ENCODE results near the gene OR5M10.

OR5M10 gene

DNA sequence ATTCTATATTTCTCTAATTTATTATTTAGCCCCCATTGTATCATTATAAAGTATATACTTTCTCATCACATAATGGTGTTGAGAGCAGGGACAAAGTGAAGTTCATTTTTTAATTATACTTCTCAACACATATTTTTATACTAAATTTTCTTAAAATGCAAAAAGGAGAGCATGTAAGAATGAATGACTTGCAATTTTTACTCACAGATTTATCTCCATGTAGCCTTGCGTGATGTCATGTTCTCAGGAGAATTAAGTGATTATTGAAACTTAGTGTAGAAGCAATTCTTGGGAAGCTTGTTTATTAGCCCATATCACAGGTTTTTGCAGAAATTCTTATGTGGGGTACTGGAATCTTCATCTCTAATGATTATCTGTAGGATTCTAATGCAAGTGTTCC is 33.8 kb downstream of the OR5M10 start:
- in situ Hi-C loops (cut with MboI; ENCODE audit: low pct_unique_long_range_greater_than_20kb, low sequenced_read_pairs, unreplicated experiment), result no loop called here
- no peak for DNase-seq (ENCODE audit: low spot score)
- TF ChIP-seq, protein P1, sequence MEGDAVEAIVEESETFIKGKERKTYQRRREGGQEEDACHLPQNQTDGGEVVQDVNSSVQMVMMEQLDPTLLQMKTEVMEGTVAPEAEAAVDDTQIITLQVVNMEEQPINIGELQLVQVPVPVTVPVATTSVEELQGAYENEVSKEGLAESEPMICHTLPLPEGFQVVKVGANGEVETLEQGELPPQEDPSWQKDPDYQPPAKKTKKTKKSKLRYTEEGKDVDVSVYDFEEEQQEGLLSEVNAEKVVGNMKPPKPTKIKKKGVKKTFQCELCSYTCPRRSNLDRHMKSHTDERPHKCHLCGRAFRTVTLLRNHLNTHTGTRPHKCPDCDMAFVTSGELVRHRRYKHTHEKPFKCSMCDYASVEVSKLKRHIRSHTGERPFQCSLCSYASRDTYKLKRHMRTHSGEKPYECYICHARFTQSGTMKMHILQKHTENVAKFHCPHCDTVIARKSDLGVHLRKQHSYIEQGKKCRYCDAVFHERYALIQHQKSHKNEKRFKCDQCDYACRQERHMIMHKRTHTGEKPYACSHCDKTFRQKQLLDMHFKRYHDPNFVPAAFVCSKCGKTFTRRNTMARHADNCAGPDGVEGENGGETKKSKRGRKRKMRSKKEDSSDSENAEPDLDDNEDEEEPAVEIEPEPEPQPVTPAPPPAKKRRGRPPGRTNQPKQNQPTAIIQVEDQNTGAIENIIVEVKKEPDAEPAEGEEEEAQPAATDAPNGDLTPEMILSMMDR (IDR thresholded peaks at IDR 0.05; ENCODE audit: extremely low read depth, insufficient read depth, missing control alignments), result no peak

DNA sequence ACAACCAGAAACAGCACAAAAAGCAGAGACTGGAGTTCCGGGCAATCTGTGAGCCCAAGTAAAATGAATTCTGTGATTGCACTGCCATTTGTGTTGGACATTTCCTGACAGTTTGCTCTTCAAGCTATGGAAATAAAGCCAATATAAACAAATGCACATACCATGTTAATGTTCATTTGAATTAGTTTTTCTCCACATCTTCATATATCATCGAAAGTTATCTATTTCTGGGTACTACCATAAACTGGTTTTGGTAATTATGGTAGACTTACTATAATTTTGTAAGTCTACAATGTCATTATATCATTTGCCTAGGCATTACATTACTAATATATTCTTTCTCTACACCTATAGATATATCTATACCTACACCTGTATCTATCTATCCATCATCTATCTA is 34.4 kb downstream of the OR5M10 start, which contains the start of gene OR5M11:
TSS of gene OR5M11 (minus strand) at position 101 of the 400 bp plus-strand sequence. CDS start at position 101, 0 bp downstream.
- in situ Hi-C loops (cut with MboI; ENCODE audit: low pct_unique_long_range_greater_than_20kb, low sequenced_read_pairs, unreplicated experiment), result no loop called here
- TF ChIP-seq, protein P1 (IDR thresholded peaks at IDR 0.05; ENCODE audit: extremely low read depth, insufficient read depth, missing control alignments), result no peak
- no peak for DNase-seq (ENCODE audit: low spot score)

DNA sequence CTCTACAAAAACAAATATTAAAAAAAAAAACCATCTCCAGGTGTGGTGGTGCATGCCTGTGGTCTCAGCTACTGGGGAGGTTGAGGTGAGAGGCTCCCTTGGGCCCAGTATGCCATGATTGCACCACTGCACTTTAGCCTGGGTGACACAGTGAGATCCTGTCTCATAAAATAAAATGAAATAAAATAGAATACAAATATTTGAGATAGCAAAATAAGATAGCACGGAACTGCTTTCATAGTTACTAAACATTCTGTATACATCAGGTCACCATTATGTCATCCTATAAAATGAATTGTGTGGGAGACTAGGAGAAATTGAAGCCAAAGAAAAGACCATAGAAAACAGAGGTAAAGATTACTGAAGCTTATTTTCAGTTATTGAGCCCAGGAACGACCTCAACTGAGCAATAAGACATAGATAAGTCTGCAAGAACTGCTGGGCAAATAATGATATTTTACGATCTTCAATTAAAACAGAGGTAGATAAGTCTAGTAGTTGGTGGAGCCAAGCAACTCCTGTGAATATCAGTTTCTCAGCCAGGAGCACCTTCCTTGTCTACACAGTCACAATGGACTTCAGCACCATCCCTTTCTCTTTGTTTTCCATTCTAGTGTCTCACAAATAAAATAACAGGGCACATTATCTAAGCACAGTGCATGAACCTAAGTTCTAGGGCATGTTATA is 44.3 kb downstream of the OR5M10 start:
- TF ChIP-seq, protein P1 (IDR thresholded peaks at IDR 0.05; ENCODE audit: extremely low read depth, insufficient read depth, missing control alignments), result no peak
- DNase-seq (ENCODE audit: low spot score), result no peak
- in situ Hi-C loops (cut with MboI; ENCODE audit: low pct_unique_long_range_greater_than_20kb, low sequenced_read_pairs, unreplicated experiment), result no loop called here

DNA sequence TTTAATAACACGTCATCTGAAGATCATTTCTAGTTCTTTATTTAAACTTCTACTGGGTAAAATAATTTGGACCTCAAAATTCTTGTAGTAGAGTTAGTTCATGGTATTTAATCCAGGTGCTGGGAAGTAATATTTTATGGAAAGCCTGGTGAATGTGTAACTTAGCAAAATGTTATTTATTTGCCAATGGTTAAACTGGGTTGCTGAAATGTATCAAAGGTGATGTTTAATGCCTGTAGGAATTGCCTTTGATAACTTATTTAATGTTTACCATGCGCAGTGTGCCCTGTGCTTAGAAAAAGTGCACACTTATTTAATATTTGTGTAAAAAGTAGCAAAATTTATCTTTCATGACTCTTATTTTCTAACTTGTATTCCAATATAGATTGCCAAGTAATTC is 45.7 kb downstream of the OR5M10 start:
- TF ChIP-seq, protein P1 (IDR thresholded peaks at IDR 0.05; ENCODE audit: extremely low read depth, insufficient read depth, missing control alignments), result no peak
- in situ Hi-C loops (cut with MboI; ENCODE audit: low pct_unique_long_range_greater_than_20kb, low sequenced_read_pairs, unreplicated experiment), result no loop called here
- DNase-seq (ENCODE audit: low spot score), result no peak
